GM19351 (cell line): ENCODE results near the gene CEP72.

Source experiments
- ATAC-seq: cut with Tn5 transposase; IDR thresholded peaks from one replicate; pipeline ENCODE4 v1.9.1; 2021; ENCODE audit warnings: mild to moderate bottlenecking, moderate library complexity; ENCODE audit not compliant: unreplicated experiment

Gene CEP72

GRCh38 chr5:635306-636055, 23.3 kb downstream of the CEP72 start:
- no peak for ATAC-seq

GRCh38 chr5:636951-637350, 24.8 kb downstream of the CEP72 start:
- no peak for ATAC-seq

- ATAC-seq = no peak
Observed at GRCh38 chr5:637581-638450, 25.7 kb downstream of the CEP72 start.

GRCh38 chr5:638501-639252, 26.5 kb downstream of the CEP72 start:
- no peak for ATAC-seq

GRCh38 chr5:639253-639530, 27.1 kb downstream of the CEP72 start:
- no peak for ATAC-seq

DNA sequence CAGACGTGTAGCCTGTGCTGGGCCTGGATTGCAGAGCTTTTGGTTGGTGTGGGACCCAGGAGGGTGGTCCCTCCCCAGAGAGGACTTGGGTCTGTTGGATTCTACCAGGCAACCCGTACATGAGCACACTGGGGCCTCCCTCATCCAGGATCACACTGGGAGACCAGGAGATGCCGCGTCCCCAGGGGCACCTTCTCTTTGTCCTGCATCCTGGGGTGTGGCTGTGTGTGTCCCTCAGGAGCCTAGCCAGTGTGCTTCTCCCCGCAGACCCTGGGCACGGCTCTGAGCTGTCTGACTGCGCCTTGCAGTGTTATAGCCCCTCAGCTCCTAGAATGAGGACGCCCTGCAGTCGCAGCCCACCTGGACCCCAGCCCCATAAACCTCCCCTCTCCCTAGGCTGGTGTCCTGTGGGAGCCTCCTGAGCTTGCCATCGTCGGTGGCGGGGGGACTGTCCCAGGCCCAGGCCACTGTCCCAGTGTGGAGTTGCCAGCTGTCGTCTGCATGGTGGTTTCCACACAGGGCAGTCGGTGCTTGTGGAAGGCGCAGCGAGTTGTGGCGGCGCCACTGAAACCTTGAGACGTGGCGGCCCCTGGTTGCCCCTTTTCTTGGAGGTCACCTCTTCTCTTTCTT, 27.6 kb downstream of the CEP72 start:
- no peak for ATAC-seq

GRCh38 chr5:640461-641330, 28.6 kb downstream of the CEP72 start:
- no peak for ATAC-seq

DNA sequence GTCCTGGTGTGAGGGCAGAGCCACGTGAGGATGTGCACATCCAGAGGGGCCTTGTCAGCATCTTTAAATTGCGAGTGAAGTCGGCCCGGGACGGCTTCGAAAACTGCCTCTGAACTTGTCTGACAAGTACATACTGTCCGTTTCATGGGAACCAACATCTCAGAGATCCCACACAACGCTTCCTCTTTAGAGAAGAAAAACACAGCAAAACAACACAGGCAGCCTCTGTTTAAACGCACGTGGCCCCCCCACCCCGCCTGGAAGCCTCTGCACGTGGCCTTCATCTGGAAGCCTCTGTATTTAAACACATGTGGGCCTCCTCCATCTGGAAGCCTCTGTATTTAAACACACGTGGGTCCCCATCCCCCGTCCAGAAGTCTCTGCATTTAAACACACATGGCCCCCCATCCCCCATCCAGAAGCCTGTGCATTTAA, 29.2 kb downstream of the CEP72 start:
- no peak for ATAC-seq

- no peak for ATAC-seq
Observed at GRCh38 chr5:642481-642880, 30.3 kb downstream of the CEP72 start.

- ATAC-seq = peak; percentile 32
Observed at GRCh38 chr5:643351-643801, 31.2 kb downstream of the CEP72 start.

DNA sequence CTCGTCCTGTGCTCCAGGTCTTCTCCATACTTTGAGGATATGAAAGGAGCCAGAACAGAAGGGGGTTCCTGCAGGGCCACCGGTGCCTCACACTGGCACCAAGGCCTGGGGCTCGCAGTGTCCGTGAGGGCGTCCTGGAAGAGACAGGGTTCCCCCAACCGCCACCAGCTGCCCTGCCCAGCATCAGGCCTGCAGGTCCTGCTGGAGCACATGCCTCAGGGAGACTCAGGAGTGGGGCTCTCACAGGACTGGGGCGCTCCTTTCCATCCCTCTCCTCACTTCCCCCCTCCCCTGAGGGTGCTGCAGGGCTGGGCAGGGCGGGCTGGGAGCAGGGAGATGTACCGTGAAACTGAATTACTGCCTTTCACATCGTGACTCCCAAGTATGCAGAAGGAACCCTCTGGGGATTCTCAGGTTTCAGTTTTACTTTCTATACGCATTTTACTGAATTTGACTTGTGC, 31.7 kb downstream of the CEP72 start:
- ATAC-seq = peak; percentile 81

DNA sequence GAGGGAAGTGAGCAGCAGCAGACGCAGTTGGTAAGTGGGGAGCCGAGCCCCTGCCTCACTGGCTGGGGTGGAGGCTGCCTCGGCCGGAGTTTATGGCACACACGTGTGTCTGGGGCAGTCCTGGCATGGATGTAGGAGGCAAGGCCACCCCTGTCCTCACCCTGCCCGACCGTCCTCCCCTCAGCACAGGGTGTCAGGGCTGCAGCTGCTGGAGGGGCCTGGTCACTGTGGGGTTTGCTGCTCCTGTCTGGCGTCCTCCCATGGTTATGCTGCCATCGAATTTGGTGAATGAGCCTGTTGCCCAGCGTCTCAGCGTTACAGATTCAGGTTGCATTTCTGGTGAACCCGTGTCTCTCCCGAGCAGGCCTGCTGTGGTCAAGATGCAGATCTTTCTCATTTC, 32.4 kb downstream of the CEP72 start:
- no peak for ATAC-seq

- no peak for ATAC-seq
Observed at GRCh38 chr5:644971-645370, 32.8 kb downstream of the CEP72 start.

GRCh38 chr5:645421-645820, 33.3 kb downstream of the CEP72 start:
- no peak for ATAC-seq

- ATAC-seq = no peak
Observed at GRCh38 chr5:646396-647201, 34.5 kb downstream of the CEP72 start.

GRCh38 chr5:647311-647710, 35.2 kb downstream of the CEP72 start:
- ATAC-seq = no peak

- no peak for ATAC-seq
Observed at GRCh38 chr5:647727-648126, 35.6 kb downstream of the CEP72 start.

DNA sequence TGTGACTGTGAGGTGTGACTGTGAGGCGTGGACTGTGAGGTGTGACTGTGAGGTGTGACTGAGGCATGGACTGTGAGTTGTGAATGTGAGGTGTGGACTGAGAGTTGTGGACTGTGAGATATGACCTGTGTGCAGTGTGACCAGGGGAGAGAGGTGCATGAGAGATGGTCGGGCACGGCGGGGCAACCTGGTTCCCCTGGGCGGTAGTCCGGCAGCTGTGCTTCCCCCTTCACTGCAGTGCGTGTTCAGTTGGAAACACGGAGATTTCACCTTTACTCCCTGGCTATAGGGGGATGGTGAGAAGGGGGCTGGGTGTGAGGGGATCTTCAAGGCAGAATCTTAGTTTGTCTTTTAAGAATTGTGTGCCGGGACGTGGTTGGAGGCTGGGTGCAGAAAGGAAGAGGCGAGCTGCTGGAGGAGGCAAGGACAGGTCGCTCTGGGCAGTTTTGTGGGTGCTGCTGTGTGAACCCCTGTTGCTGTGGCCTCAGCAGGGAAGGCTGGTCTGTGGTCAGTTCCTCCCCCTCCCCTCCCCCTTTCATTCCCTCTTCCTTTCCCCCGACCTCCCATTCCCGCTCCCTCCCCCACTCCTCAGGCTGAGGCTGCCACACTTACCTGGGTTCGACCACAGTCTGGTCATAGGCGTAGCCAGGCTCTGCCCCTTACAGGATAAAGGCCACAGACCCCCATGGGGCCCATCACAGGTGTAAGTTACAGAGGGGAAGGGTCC, 39.3 kb downstream of the CEP72 start:
- no peak for ATAC-seq
